IMR-90 (cell line): ENCODE results near the gene VGF. TPM values are rescaled to one million over a fixed set of nuclear protein-coding genes. Genes with fewer than 3 reads are reported as not detected.

ENCODE experiments used
- ATAC-seq: fragments of 200-7000 bp; cut with Tn5 transposase; 2 replicates; pipeline ENCODE4 v1.9.1; 2020; ENCODE audit warnings: low read depth, mild to moderate bottlenecking, moderate library complexity
- BruUV-seq: library from RNA; stranded (reverse); fragments of 400-500 nt; replicated peaks from 2 replicates; lab custom pipeline; 2021; lab: Mats Ljungman, UMichigan
- CTCF ChIA-PET: fragments of 300-600 bp; formaldehyde crosslinking; extraction: SDS; loops from one replicate; lab custom pipeline; 2021; ENCODE audit warnings: antibody characterized with exemption; lab: Yijun Ruan, JAX
- POLR2A ChIA-PET: fragments of 300-600 bp; sonication (Branson Sonifier 250); formaldehyde crosslinking; loops from one replicate; lab custom pipeline; 2022; ENCODE audit warnings: antibody characterized with exemption; ENCODE audit not compliant: unreplicated experiment; lab: Charles Lee
- DNase-seq: peaks from one replicate; pipeline ENCODE4 v3.0.0; 2013
- H2AFZ ChIP-seq: replicated peaks from 2 replicates; pipeline ENCODE3; 2013; ENCODE audit warnings: low read length, mild to moderate bottlenecking; ENCODE audit not compliant: poor library complexity
- H2AK5ac ChIP-seq: 2 replicates; pipeline ENCODE4 v1.6.1; 2013; ENCODE audit warnings: low read depth, low read length, inconsistent platforms
- H2AK9ac ChIP-seq: replicated peaks from 2 replicates; pipeline ENCODE3; 2013; ENCODE audit warnings: mild to moderate bottlenecking, low read depth, low read length, moderate library complexity; ENCODE audit not compliant: poor library complexity
- H2BK120ac ChIP-seq: 2 replicates; pipeline ENCODE4 v1.6.1; 2013; ENCODE audit warnings: low read depth, low read length, inconsistent platforms
- H2BK15ac ChIP-seq: 3 replicates; pipeline ENCODE4 v1.6.1; 2013; ENCODE audit warnings: low read depth, low read length, inconsistent platforms
- H2BK20ac ChIP-seq: 2 replicates; pipeline ENCODE4 v1.6.1; 2013; ENCODE audit warnings: low read depth, mild to moderate bottlenecking, inconsistent platforms, low read length, moderate library complexity
- H2BK5ac ChIP-seq: 2 replicates; pipeline ENCODE4 v1.6.1; 2013; ENCODE audit warnings: mild to moderate bottlenecking, low read depth, low read length, inconsistent platforms; ENCODE audit not compliant: poor library complexity, severe bottlenecking
- H3K14ac ChIP-seq: replicated peaks from 2 replicates; pipeline ENCODE4 v1.6.1; 2013; ENCODE audit warnings: low read depth, low read length, inconsistent platforms
- H3K18ac ChIP-seq: 2 replicates; pipeline ENCODE4 v1.6.1; 2013; ENCODE audit warnings: low read depth, low read length, control low read depth
- H3K23ac ChIP-seq: 2 replicates; pipeline ENCODE4 v1.6.1; 2013; ENCODE audit warnings: low read depth, low read length, inconsistent platforms
- H3K27ac ChIP-seq: 2 replicates; pipeline ENCODE4 v1.5.1; 2013; ENCODE audit warnings: mild to moderate bottlenecking, control low read depth, low read length; ENCODE audit not compliant: insufficient read depth
- H3K27me3 ChIP-seq: 2 replicates; pipeline ENCODE4 v1.6.1; 2013; ENCODE audit warnings: low read length; ENCODE audit not compliant: control insufficient read depth, insufficient read depth
- H3K36me3 ChIP-seq: 2 replicates; pipeline ENCODE4 v1.6.1; 2013; ENCODE audit warnings: low read length, mixed read lengths; ENCODE audit not compliant: control insufficient read depth, insufficient read depth
- H3K4ac ChIP-seq: 2 replicates; pipeline ENCODE4 v1.6.1; 2013; ENCODE audit warnings: low read depth, low read length, inconsistent platforms
- H3K4me1 ChIP-seq: 2 replicates; pipeline ENCODE4 v1.6.1; 2013; ENCODE audit warnings: low read length, mixed read lengths; ENCODE audit not compliant: control insufficient read depth, insufficient read depth
- H3K4me2 ChIP-seq: 2 replicates; pipeline ENCODE4 v1.6.1; 2013; ENCODE audit warnings: low read depth, mild to moderate bottlenecking, control low read depth, low read length, moderate library complexity
- H3K4me3 ChIP-seq: 2 replicates; pipeline ENCODE4 v1.5.1; 2013; ENCODE audit warnings: low read depth, mild to moderate bottlenecking, control low read depth, low read length, moderate library complexity; ENCODE audit not compliant: insufficient read depth
- H3K56ac ChIP-seq: 2 replicates; pipeline ENCODE4 v1.6.1; 2013; ENCODE audit warnings: low read length, inconsistent platforms; ENCODE audit not compliant: insufficient read depth; ENCODE audit errors: extremely low read depth
- H3K79me1 ChIP-seq, 2 experiments: 2 replicates each; pipeline ENCODE4 v1.6.1; 2013; ENCODE audit warnings: low read length in 2 of 2, inconsistent platforms in 1 of 2, low read depth in 1 of 2
- H3K9ac ChIP-seq: 2 replicates; pipeline ENCODE4 v1.6.1; 2013; ENCODE audit warnings: low read depth, low read length, control low read depth
- H3K9me1 ChIP-seq: 2 replicates; pipeline ENCODE4 v1.6.1; 2013; ENCODE audit warnings: low read length, inconsistent platforms; ENCODE audit not compliant: insufficient read depth
- H3K9me3 ChIP-seq: 2 replicates; pipeline ENCODE4 v1.6.1; 2013; ENCODE audit warnings: low read length; ENCODE audit not compliant: control insufficient read depth, insufficient read depth
- H4K20me1 ChIP-seq: 2 replicates; pipeline ENCODE4 v1.6.1; 2013; ENCODE audit warnings: low read length, inconsistent platforms; ENCODE audit not compliant: insufficient read depth
- H4K5ac ChIP-seq: 2 replicates; pipeline ENCODE4 v1.6.1; 2013; ENCODE audit warnings: mild to moderate bottlenecking, low read depth, low read length, control low read depth
- H4K8ac ChIP-seq, 2 experiments: 2 replicates each; pipeline ENCODE4 v1.6.1; 2013; ENCODE audit warnings: low read depth in 2 of 2, low read length in 2 of 2, control low read depth in 1 of 2, inconsistent platforms in 1 of 2
- H4K91ac ChIP-seq: 2 replicates; pipeline ENCODE4 v1.6.1; 2013; ENCODE audit warnings: low read depth, low read length, inconsistent platforms; ENCODE audit not compliant: insufficient read depth
- MXI1 ChIP-seq: IDR thresholded peaks from 2 replicates; pipeline ENCODE4 v1.6.1; 2012; ENCODE audit warnings: low read depth, mild to moderate bottlenecking, low read length, moderate library complexity, borderline replicate concordance
- POLR2A ChIP-seq: IDR thresholded peaks from 2 replicates; pipeline ENCODE4 v1.6.1; 2012; ENCODE audit warnings: mild to moderate bottlenecking, low read depth, low read length
- RFX5 ChIP-seq: IDR thresholded peaks from 2 replicates; pipeline ENCODE4 v1.8.0; 2012; ENCODE audit warnings: low read depth, mild to moderate bottlenecking, low read length, moderate library complexity
- WGBS, 2 experiments: methylation state at CpG; one replicate each; pipeline versions ENCODE4 v1.1.5 to v1.1.7; 2013; ENCODE audit warnings: missing lambda C conversion rate in 2 of 2; ENCODE audit not compliant: insufficient read length in 1 of 2; ENCODE audit errors: extremely low coverage in 2 of 2; 5-methylcytosine and 5-hydroxymethylcytosine counted together
- dilution Hi-C: fragments of 300-500 bp; cut with HindIII; formaldehyde crosslinking; loops from one replicate; pipeline ENCODE4 v1.14.3; 2018; ENCODE audit warnings: low sequenced_read_pairs; ENCODE audit not compliant: unreplicated experiment
- in situ Hi-C: fragments of 300-500 bp; cut with MboI; formaldehyde crosslinking; loops from 3 replicates; pipeline ENCODE4 v1.14.3; 2019; ENCODE audit warnings: low sequenced_read_pairs, inconsistent platforms, mixed read lengths
- intact Hi-C: fragments of 100-400 bp; cut with micrococcal nuclease; formaldehyde crosslinking; loops from 2 replicates; pipeline ENCODE4 v1.10.0; 2022
- polyA plus RNA-seq, 3 experiments: library from polyadenylated mRNA; depleted of rRNA; stranded (reverse); fragments of >200 nt; gene quantifications; 2 replicates each; pipeline ENCODE4 v1.2.3, GENCODE V29; 2012; ENCODE audit warnings: low replicate concordance in 1 of 3
- total RNA-seq: library from RNA; depleted of rRNA; stranded (reverse); fragments of >200 nt; gene quantifications from 2 replicates; pipeline ENCODE4 v1.2.3, GENCODE V29; 2012

The VGF gene
- total and polyA plus RNA-seq, 2 of the 4 experiments (the other 2 are of a cell fraction): 0.18 to 0.50 TPM

- no peak overlapping the region for H3K56ac ChIP-seq
- whole genome bisulfite sequencing, 2 experiments: 3% methylated on average over 13 of the region's 38 CpGs; no CpG with 5 or more reads in 1 of the 2 experiments
- H3K23ac ChIP-seq: no peak overlapping the region
- H3K4me2 ChIP-seq: peak overlapping the region; percentile 96
- H4K8ac ChIP-seq: no peak overlapping the region
- H3K4me3 ChIP-seq: peak overlapping the region; percentile 45
- CTCF ChIA-PET: interaction anchor here (1.4 kb wide), 1 partner anchor 27 kb away, joined by 6 read pairs; no protein-coding TSS in a partner anchor
- POLR2A ChIA-PET: interaction anchor here (0.6 kb wide), 1 partner anchor 10 kb away, joined by 5 read pairs; no protein-coding TSS in a partner anchor
- peaks cover 37% of the 10 kb centered on the region for H3K27me3 ChIP-seq
- H3K18ac ChIP-seq: no peak overlapping the region
- peaks cover 0 to 3% of the 10 kb centered on the region in 2 experiments; a peak in 1 of 4 replicates for H3K79me1 ChIP-seq
- no peaks in the 10 kb centered on the region for H3K9me3 ChIP-seq
- TF ChIP-seq POLR2A: no peak
- TF ChIP-seq MXI1: 0 out of 2 replicates have a peak, but pooled peaks have one; percentile 23
- no peak for TF ChIP-seq RFX5
- no peak overlapping the region for H3K27ac ChIP-seq
- dilution Hi-C loops (no loop called here), intact Hi-C loops (no loop called here), in situ Hi-C loops (no loop called here)
- H3K9ac ChIP-seq: no peak overlapping the region
- peaks cover 14% of the 10 kb centered on the region for H3K9me1 ChIP-seq
- H2BK120ac ChIP-seq: no peak overlapping the region
- peaks cover 2% of the 10 kb centered on the region; the same call in 1 of the 2 replicates for H3K36me3 ChIP-seq
- no peak overlapping the region for H4K5ac ChIP-seq
- no peak overlapping the region for H3K4ac ChIP-seq
- no peak overlapping the region for H2BK20ac ChIP-seq
- BruUV-seq: no TSS peak
- H4K91ac ChIP-seq: no peak overlapping the region
- no peak overlapping the region for H2BK5ac ChIP-seq
- no peak overlapping the region for H2AK5ac ChIP-seq
- peak overlapping the region; percentile 9 for H2AK9ac ChIP-seq
- no peak overlapping the region for H3K14ac ChIP-seq
- peak overlapping the region; percentile 96 for H2AFZ ChIP-seq
- peaks cover 14% of the 10 kb centered on the region; the same call in 1 of the 2 replicates for H4K20me1 ChIP-seq
- no peak overlapping the region for H2BK15ac ChIP-seq
- ATAC-seq (no peak), DNase-seq (no peak)
- H3K4me1 ChIP-seq: peaks cover 18% of the 10 kb centered on the region
These were observed 734 bp upstream of the VGF start for GRCh38 chr7:101165958-101166647.
